ENCODE measurements around the gene GJA10.

Gene GJA10

DNA sequence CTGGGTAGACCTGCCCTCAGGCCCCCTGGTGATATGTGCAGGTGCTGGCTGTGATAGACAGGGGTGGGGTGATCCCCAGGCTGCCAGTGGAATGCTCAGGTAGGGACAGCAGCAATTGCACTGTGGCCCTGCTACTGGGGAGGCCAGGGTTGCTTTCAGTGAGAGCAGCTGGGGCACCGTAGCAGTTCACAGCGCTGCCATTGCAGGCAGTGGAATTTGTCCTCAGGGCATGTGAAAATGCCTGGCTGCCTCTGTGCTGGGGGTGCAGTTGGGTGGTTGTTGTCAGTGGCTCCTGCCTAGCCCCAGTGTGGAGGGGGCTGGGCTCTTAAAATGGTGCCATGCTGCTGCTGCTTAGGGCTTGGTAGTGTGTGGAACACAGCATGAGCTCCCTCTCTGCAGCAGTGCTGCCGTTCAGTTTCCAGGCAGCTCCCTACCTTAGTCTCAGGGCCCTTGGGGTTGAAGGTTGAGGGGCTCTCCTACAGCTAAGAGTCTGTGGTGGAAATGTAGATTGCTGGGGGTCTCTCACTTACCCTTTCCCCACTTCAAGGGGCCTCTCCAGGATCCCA, 23.6 kb downstream of the GJA10 start:
- no peak for DNase-seq

DNA sequence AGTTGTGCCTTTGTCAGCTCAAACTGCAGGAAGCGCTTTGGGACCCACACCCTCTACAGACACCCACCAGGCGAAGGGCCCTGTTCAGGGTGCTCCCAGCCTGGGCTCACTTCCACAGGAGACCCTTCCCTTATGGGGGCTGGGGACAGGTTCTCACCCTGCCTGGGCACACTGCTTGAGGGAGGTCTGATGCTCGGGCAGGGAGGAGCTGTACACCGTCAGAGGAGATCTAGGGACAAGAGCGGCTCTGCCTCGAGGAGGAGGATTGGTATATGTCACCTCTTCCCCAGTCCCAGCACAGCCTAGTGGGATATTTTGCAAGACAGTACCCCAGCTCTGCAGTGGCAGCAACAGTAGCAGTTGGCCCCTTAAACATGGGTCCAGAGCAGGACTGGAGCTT, 26.9 kb downstream of the GJA10 start:
- DNase-seq = no peak

DNA sequence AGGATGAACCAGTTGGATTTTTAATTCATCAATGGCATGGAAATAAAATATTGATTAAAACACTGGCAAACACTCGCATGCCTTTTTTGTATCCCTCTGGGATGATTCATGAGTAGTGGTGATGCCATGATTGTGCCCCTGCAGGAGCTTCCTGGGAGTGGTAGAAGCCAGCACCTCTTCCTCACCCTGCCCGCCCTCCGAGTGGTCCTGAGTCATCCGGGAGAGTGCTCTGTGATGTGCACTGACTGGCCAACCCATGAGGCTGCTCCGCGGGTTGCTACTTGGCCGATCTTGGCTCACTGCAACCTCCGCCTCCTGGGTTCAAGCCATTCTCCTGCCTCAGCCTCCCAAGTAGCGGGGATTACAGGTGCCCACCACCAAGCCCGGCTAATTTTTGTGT, 27.4 kb downstream of the GJA10 start:
- no peak for DNase-seq

DNA sequence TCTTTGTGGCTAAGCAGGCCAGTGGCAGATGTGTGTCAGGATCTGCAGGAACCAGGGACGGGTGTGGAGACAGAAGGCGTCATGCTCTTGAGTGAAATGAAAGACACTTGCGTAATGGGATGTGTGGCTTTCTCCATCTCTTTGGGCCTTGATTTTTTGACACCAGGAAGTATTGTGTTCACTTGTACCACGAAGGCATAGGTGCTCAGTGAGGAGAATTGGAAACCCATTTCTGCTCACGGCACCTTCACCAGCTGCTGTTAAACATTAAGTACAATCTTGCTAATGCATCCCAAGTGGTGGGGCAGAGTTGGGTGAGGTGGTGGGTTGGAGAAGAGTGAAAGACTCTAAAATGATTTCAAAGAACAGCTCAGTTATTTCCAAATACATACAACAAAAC, 30.0 kb downstream of the GJA10 start:
- no peak for DNase-seq

DNA sequence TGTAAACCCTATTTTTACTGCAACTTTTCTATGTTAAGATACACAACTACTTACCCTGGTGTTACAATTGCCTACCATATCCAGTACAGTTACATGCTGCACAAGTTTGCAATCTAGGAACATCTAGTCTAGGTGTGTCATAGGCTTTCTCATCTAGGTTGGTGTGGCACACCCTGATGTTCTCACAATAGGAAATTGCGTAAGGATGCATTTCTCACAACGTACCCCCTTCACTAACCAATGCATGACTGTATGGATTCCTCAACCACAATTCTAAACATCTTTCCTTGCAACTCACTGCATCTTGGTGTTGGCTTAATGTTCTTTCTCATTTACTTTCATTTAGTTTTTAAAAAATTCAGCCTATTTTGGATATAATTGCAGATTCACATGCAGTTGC, 31.6 kb downstream of the GJA10 start:
- no peak for DNase-seq

DNA sequence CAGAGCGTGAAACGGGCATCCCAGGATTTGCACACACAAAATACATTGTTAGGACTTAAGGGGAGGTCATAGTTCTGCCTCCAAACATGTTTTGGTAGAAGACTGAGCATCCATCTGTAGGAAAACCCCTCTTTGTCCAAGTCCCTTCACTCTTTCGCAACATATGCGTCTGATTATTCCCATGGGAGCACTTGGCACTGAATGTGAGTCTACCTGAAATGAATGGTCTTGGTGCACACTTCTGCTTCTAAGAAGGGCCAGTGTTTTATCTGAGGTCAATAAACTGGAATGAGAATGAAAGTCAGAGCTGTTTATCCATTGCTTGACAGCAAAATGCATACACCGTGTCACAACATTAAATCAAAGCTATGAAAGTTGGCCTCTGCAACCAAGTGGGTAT, 33.0 kb downstream of the GJA10 start:
- DNase-seq = no peak

DNA sequence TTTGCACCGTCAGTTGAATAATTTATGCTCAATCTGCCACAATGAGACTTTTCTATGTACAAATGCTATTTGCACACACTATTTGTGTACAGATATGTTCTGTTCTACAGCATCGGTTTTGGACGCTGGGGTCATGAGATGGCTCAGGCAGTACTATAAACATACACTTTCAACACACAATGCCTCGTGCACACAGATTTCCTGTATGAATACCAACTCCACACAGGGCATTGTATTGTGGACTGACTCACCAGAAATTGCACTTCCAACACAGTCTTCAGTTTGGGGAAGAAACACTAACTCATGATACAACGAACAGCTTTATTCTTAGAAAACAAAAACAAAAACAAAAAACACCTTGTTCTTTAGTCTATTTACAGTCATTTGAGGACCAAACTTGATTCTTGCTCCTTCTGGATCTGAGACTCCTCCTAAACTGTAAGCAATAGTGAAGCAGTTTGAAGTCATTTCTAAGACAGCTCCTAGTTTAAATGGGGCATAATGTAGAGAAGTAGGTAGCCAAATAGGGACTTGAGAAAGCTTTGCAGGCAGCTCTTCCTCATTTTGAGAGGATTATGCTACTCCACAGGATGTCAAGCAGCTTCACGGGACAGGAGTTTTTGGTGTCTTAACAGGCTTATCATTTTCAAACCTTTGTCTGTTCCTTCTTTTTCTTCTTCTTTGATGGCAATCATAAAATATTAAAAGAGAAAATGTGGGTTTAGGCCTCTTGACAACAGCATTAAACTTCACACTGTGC, 33.7 kb downstream of the GJA10 start:
- DNase-seq = peak; percentile 88 to 91

DNA sequence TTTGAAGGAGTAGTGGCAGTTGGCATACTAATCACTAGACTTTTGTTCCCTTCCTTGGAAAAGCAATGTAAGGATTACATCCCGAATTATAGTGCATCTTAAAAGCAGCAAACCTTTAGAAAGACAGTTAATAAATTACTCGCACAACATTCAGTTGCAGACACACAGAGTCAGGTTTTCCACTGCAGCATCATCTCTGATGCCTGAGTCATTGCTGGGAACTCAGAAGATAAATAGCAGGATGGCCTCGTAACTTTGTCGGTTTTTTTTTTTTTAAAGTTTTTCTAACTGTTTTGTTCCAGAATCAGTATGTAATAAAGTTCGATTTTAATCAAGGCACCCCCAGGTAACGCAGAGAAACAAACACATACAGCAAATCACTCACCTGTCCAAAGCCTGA, 34.3 kb downstream of the GJA10 start:
- DNase-seq = no peak

DNA sequence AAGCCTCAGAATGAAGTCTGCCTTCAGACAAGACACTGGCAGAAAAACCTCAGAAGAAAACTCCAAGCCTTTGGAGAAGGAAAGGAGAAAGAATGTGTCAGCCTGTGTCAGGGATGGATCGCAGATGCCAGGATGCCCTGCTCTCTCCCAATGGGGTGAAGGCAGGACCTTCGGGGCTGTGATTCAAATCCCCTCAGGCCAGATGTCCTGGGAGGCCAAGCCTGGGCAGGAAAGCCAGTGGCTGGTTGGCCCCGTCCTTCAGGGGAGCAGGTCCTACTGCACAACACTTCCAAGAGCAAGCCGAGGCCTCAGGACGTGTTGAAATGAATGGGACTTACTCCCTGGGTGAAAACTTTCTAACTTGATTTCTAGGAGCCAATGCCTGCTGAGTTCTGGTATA, 36.5 kb downstream of the GJA10 start:
- DNase-seq = no peak

DNA sequence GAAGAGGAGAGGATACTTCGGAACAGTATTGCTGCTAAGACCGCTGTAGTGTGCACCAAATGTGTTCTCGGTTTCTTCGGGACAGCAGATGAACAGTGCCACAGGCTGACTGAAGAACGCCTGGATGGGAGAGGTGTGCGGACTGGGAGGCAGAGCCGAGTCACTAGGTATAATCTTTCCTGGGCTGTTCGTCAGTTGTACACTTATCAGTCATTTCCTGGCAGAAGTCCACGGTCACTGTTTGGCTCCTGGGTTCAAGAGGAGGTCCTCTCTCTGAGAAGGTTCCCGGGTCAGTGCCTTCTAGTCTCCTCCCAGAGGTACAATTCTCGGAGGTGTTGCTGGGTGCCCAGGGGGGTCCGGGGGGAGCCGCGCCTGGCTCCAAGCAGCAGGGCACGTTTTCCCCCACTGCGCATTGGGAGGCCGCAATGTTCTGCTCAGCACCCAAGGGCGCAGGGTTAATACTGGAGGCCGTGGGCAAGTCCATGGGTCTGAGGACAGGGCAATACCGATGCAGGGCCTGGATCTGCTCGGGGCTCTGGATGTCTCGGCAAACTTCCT, 38.1 kb downstream of the GJA10 start:
- no peak for DNase-seq

DNA sequence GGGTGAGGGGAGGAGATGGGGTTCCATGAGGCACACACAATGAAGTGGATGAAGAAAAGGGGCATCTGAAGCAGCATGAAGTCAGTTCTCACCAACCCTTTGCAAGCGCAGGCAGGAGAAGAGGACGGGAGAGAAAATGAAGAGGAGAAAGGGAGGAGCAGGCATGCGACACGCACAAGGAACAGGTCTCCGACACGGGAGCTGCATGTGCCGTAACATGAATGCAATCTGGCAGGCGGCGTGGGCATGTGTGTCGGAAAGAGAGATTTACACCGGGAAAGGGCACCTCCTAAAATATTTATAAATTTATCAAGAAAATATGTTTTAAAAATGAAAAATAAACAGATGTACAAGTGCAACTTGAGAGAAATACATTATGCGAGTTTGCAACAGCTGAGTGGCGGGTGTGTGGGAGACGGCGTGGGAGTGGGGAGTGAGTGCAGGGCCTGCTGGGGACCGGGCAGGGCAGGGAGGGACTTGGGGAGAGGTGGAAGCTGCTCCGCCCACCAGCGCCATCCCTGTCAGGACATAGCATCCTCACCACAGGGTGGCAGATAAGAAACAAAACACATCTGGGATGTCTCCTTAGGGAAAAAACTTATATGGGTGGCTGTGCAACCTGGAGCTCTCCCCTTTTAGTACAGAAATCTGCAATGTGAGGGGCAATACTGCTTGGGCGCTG, 40.6 kb downstream of the GJA10 start:
- DNase-seq = no peak

DNA sequence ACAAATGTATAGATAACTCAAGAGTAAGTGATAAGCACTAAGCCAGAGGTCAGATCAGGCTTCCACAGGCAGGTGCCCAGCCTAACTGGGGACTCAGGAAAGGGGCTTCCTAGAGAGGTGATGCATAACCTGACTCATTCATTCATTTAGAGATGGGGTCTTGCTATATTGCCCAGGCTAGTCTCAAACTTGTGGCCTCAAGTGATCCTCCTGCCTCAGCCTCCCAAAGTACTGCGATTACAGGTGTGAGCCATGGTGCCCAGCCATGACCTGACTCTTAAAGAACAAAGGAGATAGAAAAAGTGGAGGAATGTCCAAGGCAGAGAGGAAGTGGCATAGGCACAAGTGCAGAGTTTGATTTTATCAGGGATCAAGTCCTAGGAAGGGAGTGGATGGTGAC, 41.9 kb downstream of the GJA10 start:
- no peak for DNase-seq

DNA sequence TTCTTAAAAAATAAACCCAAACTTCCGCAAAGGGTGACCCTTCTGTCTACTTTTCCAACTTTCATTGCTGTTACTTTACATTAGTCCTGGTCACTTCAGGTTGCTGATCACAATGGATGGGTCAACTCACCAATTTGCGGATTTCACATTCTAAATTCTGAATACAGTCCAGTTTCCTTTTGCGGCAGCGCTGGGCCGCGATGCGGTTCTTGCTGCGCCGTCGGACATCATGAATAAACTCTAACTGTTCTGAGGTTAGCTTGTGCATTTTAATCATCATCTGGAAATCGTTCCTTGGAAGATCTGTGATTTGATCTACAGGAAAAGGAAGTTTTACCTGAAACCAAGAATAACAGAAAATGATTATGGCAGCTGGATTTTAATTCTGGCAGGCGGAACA, 43.7 kb downstream of the GJA10 start:
- no peak for DNase-seq

DNA sequence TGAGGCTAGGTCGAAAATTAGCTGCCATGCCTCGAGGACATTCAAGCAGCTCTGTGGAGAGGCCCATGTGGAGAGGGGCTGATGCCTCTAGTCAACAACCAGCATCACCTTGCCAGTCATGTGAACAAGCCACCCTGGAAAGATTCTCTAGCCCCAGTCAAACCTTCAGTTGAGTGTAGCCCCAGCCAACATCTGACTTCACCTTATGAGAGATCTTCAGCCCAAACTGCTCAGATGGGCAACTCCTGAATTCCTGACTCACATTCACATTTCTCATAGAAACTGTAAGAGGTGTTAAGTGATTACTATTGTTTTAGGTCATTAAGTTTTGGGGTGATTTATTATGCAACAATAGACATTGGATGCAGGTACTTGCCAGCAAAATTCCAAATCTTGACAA, 44.9 kb downstream of the GJA10 start:
- DNase-seq = no peak

DNA sequence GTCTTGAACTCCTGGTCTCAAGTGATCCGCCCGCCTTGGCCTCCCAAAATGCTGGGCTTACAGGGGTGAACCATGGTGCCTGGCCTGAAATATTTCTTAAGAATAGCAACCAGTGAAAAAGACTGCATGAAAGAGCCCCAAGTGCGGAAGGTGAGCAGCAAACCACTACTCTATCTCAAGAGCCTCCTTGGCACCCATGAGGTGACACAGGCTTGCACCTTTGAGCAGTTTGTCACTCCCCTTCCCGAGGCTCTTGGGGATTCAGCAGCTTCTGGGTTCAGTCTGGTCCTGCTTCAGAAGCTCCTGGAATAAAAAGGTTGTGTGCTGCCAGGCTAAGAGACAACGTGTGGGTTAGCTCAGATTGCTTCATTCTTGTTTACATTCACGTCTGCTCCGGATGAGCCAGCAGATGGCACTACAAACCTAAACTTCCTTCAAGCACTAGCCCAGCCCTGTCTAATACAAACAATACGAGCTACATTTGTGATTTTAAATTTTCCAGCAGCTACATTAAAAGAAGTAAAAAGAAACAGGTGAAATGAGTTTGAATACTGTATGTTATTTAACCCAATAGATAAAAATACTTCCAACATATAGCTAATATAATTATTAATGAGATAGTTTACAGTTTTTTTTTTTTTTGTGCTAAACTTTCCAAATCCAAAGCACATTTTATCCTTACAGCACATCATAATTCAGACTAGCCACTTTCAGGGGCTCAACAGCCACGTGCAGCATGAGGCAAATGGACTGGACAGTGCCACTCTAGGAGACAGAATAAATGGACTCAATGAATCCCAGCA, 46.2 kb downstream of the GJA10 start:
- DNase-seq = peak; percentile 83

DNA sequence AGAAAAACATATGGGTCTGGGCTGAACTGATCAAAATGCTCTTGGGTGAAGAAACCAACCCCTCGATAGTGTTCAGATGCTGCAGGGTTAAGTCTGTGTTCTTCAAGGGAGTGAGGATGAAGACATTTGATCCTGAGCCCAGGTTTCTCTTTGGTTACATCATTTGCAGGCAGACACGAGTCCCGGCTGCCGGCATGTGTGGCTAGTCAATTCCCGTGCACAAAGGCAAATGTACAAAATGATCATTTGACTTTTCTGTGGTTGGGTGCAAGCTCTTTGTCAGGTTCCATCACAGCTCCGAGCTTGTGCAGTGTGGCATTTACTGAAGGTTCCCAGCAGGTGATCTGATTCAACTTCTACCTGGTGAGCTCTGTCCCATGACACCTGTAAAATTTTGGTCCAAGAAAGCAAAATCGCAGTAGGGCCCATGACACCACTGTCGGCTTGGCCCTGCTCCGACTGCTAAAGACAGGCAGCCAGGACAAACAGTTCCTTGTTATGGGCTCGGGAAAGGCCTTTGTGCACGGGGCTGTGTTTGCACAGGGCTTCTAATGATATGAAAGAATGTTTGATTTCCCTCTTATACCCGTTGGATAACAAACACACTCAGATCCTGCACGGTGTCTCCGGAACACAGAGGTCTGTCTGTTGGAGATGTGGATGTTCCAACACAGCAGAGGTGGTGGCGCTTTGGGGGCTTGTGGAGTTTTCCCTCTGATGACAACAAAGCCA, 46.9 kb downstream of the GJA10 start:
- DNase-seq = no peak

DNA sequence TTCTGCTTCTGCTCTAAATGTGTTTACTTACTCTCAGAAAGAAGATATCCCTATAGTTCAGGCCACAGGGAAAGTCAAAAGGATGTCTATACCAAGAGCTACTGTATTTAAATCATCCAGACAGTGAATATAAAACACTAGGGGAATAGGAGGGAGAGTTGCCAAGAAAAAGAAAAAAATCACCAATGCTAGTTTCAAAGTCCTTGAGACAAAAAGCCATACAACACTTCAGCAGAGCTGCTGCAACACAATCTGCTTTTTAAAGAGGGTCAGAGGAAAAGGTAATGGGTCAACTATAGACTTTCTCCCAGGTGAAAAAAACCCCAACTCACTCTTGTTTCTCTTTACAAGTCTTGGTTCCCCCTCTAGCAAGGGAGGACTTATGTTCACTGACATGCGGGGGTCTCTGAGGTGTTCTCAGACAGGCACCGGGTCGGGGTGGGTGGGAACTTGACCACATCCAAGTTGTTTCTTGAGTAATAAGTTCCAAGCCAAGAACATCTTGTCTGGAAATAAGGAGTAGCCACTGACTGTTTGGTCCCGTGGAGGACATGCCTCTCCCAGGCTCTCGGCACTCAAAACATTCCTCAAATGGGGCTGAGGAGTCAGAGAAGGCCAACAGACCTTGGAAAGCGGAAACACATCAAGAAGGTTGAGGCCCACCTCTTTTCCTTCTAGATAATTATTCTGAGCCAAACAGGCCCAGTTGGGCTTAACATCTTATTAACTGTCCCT, 47.7 kb downstream of the GJA10 start:
- DNase-seq = no peak

DNA sequence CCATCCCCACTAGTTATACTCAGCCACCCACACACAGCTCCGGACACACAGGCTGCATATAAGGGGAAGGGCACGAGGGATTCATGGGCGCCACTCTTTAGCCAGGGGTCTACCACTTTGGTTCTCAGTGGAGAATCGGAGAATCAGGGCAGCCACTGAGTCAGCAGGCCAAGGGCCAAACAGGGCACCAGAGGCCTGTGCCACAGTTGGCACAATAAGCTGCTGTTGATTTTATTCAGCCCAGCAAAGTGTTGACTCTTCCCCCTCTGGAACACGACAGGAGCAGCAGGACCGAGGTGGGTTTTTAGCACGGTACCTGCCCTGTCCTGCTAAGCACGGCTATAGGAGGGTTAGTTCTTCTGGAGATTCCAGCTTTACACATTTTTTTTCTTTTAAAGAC, 48.3 kb downstream of the GJA10 start:
- DNase-seq = no peak

DNA sequence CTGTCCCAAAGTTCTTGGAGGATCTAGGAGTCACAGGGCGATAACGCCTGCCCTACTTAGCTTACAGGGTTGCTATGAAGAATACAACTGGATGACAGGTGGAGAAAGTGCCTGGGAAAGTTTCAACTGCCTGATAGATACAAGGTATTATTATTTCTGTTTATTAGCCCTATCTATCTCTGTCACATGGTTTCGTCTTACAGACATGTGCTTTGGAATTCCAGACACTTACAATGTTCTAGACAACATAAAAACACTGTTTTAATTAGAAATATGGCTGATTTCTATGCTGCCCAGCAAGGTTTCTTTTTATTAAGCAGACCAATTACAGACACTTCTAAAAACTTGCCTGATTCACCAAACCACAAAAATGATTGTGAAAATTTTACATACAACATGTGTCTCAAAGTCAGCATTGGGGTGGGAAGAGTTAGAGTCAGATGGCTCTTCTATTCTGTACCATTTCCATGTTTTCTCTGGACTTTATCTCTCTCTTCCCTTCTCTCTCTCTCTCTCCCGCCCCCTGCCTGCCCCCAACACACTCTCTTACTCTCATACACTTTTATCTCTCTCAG, 50.0 kb downstream of the GJA10 start:
- no peak for DNase-seq

DNA sequence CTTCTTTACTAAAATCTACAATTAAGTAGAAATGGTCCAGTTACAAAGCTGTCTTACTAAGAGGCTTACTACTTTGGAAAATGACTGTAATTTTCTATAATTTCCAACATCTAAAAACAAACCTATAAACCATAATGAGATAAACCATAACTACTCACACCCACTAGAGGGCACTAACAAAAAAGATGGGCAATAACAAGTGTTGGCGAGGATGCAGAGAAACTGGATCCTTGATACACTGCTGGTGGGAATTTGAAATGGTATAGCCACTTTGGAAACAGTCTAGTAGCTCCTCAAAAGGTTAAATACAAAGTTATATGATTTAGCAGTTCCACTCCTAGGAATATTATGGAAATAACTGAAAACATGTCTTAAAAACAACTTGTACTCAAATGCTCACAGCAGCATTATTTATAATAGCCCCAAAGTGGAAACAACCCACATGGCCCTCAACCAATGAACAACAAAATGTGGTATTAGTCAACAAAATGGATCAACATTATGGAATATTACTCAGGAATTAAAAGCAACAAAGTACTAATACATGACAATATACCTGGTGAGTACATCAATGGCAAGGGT, 50.6 kb downstream of the GJA10 start:
- DNase-seq = peak in 1 of 2 donors; percentile 45
